ENCODE results near the gene PRDX3.
A peak's percentile ranks its signal among the peaks of the same experiment; 100 is the strongest.

PRDX3 gene

DNA sequence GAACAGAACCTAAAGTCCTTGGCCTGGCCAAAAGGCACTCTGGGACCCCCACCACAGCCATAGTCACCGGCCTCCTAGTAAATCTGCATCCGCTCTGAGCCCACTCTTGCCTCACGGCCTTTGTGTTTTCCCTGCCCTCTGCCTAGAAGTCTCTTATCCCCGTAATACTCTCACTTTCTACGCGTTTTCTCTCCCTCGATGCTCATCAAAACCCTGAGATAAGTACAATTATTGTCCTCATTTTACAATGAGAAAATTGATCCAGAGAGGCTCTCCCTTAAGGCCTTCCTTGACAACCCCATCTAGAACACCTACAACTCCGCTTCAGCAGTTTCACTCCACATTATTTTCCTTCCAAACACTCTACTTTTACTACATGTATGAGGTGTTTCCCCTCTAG, 11.6 kb downstream of the PRDX3 start:
- H2BK15ac ChIP-seq (ENCODE audit: low read depth, poor library complexity, severe bottlenecking): no peak overlapping the region
- WGBS: 86% methylated on average over 8 of the region's 8 CpGs

DNA sequence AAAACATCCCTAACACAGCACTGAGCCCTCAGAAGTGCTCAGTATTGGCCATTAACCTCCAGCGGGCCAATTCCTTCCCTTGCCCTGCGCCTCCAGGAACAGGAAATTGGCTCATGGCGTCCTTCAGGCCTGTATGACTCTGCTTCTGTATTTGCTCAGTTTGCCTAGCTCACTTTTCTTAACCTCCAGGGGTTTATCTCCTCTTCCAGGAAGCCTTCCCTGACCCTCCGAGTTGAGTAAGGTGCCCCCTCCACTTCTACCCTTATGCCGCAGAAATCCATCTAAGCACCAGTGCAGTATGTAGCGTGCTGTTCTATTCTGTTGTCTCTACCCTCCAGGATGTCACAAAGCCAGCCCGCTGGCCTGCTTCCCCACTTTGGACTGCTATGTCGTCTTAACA, 12.0 kb downstream of the PRDX3 start:
- Histone ChIP-seq H3K4me3 (ENCODE audit: insufficient read depth in 1 of 2, low read depth in 1 of 2, low read length in 2 of 2) (no peak overlapping the region), H3K18ac (ENCODE audit: low read depth in 1 of 2, low read length in 2 of 2) (peak overlapping the region in 1 of 2 experiments; percentile 46), H2BK120ac (ENCODE audit: low read depth, low read length) (no peak overlapping the region), H2AK5ac (ENCODE audit: low read length, severe bottlenecking) (no peak overlapping the region), H2BK15ac (ENCODE audit: low read depth, poor library complexity, severe bottlenecking) (no peak overlapping the region), H3K9ac (ENCODE audit: low read length) (no peak overlapping the region), H2AFZ (ENCODE audit: low read depth, low read length) (no peak overlapping the region), H3K4ac (ENCODE audit: low read depth in 1 of 2, low read length in 2 of 2) (peak overlapping the region; percentile 1 to 71), H3K79me1 (replicated peaks; ENCODE audit: low read length, poor library complexity, severe bottlenecking) (peaks cover 11% of the 10 kb centered on the region), H4K91ac (ENCODE audit: low read length) (no peak overlapping the region), H3K23ac (ENCODE audit: low read length in 2 of 2) (no peak overlapping the region), H3K14ac (ENCODE audit: low read length in 2 of 2) (no peak overlapping the region), H3K36me3 (ENCODE audit: control insufficient read depth in 1 of 2, insufficient read depth in 2 of 2, low read depth in 1 of 2, low read length in 2 of 2) (peaks cover 22 to 45% of the 10 kb centered on the region in 2 experiments), H3K9me3 (ENCODE audit: control insufficient read depth, low read length) (no peaks in the 10 kb centered on the region), H3K4me2 (ENCODE audit: low read length, poor library complexity, severe bottlenecking) (no peak overlapping the region), H4K8ac (ENCODE audit: low read length) (peak overlapping the region; percentile 24), H3K27ac (ENCODE audit: low read length, poor library complexity, severe bottlenecking) (no peak overlapping the region), H3K4me1 (ENCODE audit: control insufficient read depth, insufficient read depth, low read depth, low read length) (peaks cover 9% of the 10 kb centered on the region), H3K27me3 (ENCODE audit: control insufficient read depth in 1 of 2, insufficient read depth in 1 of 2, low read length in 2 of 2) (no peaks in the 10 kb centered on the region), H2BK12ac (ENCODE audit: low read length in 2 of 2) (no peak overlapping the region), H2BK5ac (ENCODE audit: low read depth, low read length, poor library complexity, severe bottlenecking) (no peak overlapping the region)
- DNase-seq: no peak
- 63% methylated on average over 8 of the region's 8 CpGs for WGBS

More for the DNA sequence above, 11.6 kb downstream of the PRDX3 start:
- H3K36me3 ChIP-seq (ENCODE audit: control insufficient read depth in 1 of 2, insufficient read depth in 2 of 2, low read depth in 1 of 2, low read length in 2 of 2): peaks cover 26 to 50% of the 10 kb centered on the region in 2 experiments
- H3K4me2 ChIP-seq (ENCODE audit: low read length, poor library complexity, severe bottlenecking): no peak overlapping the region
- no peak for DNase-seq
- peaks cover 9% of the 10 kb centered on the region for H3K4me1 ChIP-seq (ENCODE audit: control insufficient read depth, insufficient read depth, low read depth, low read length)
- no peak overlapping the region for H3K4ac ChIP-seq (ENCODE audit: low read depth in 1 of 2, low read length in 2 of 2)
- H4K8ac ChIP-seq (ENCODE audit: low read length): peak overlapping the region; percentile 24
- no peak overlapping the region for H4K91ac ChIP-seq (ENCODE audit: low read length)
- H3K18ac ChIP-seq (ENCODE audit: low read depth in 1 of 2, low read length in 2 of 2): no peak overlapping the region
- H3K23ac ChIP-seq (ENCODE audit: low read length in 2 of 2): no peak overlapping the region
- H3K79me1 ChIP-seq (replicated peaks; ENCODE audit: low read length, poor library complexity, severe bottlenecking): peaks cover 14% of the 10 kb centered on the region
- no peak overlapping the region for H3K9ac ChIP-seq (ENCODE audit: low read length)
- no peak overlapping the region for H3K14ac ChIP-seq (ENCODE audit: low read length in 2 of 2)
- no peak overlapping the region for H2AK5ac ChIP-seq (ENCODE audit: low read length, severe bottlenecking)
- no peaks in the 10 kb centered on the region for H3K9me3 ChIP-seq (ENCODE audit: control insufficient read depth, low read length)
- H3K27me3 ChIP-seq (ENCODE audit: control insufficient read depth in 1 of 2, insufficient read depth in 1 of 2, low read length in 2 of 2): no peaks in the 10 kb centered on the region
- no peak overlapping the region for H2BK120ac ChIP-seq (ENCODE audit: low read depth, low read length)
- no peak overlapping the region for H2BK5ac ChIP-seq (ENCODE audit: low read depth, low read length, poor library complexity, severe bottlenecking)
- H2BK12ac ChIP-seq (ENCODE audit: low read length in 2 of 2): no peak overlapping the region
- no peak overlapping the region for H2AFZ ChIP-seq (ENCODE audit: low read depth, low read length)
- no peak overlapping the region for H3K27ac ChIP-seq (ENCODE audit: low read length, poor library complexity, severe bottlenecking)
- H3K4me3 ChIP-seq (ENCODE audit: insufficient read depth in 1 of 2, low read depth in 1 of 2, low read length in 2 of 2): no peak overlapping the region

DNA sequence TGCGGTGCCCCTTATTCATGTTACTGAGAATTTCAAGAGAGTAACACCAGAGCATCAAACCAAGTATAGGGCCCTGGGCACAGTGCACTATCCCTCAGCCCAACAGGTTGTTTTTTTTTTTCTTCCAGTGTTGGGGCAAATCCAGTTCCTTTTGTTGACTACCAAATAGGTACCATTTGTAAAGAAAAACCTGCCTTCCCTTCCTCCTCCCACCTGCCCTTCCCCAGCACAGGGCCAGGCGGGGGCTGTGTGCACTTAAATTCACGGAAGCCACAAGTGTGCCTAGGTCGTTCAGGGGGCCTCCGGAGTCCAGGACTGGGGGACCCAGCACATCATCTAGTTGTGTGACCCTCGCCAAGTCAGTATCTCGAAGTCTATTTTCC, 12.5 kb downstream of the PRDX3 start:
- no peak for DNase-seq
- peak overlapping the region; percentile 21 for H2AFZ ChIP-seq (ENCODE audit: low read depth, low read length)
- H3K23ac ChIP-seq (ENCODE audit: low read length in 2 of 2): peak overlapping the region in 1 of 2 experiments; percentile 57
- H2BK12ac ChIP-seq (ENCODE audit: low read length in 2 of 2): peak overlapping the region in 1 of 2 experiments; percentile 51
- WGBS: 77% methylated on average over 7 of the region's 7 CpGs
- peak overlapping the region; percentile 81 to 84 for H3K4me3 ChIP-seq (ENCODE audit: insufficient read depth in 1 of 2, low read depth in 1 of 2, low read length in 2 of 2)
- H2BK120ac ChIP-seq (ENCODE audit: low read depth, low read length): no peak overlapping the region
- no peak overlapping the region for H2BK15ac ChIP-seq (ENCODE audit: low read depth, poor library complexity, severe bottlenecking)
- no peak overlapping the region for H2AK5ac ChIP-seq (ENCODE audit: low read length, severe bottlenecking)
- no peak overlapping the region for H2BK5ac ChIP-seq (ENCODE audit: low read depth, low read length, poor library complexity, severe bottlenecking)
- peak overlapping the region in 1 of 2 experiments; percentile 44 for H3K14ac ChIP-seq (ENCODE audit: low read length in 2 of 2)
- H3K27ac ChIP-seq (ENCODE audit: low read length, poor library complexity, severe bottlenecking): no peak overlapping the region
- peaks cover 8% of the 10 kb centered on the region for H3K79me1 ChIP-seq (replicated peaks; ENCODE audit: low read length, poor library complexity, severe bottlenecking)
- H3K18ac ChIP-seq (ENCODE audit: low read depth in 1 of 2, low read length in 2 of 2): peak overlapping the region; percentile 88 to 92
- peaks cover 9% of the 10 kb centered on the region for H3K4me1 ChIP-seq (ENCODE audit: control insufficient read depth, insufficient read depth, low read depth, low read length)
- no peaks in the 10 kb centered on the region for H3K9me3 ChIP-seq (ENCODE audit: control insufficient read depth, low read length)
- H4K91ac ChIP-seq (ENCODE audit: low read length): peak overlapping the region; percentile 84
- peaks cover 19 to 43% of the 10 kb centered on the region in 2 experiments for H3K36me3 ChIP-seq (ENCODE audit: control insufficient read depth in 1 of 2, insufficient read depth in 2 of 2, low read depth in 1 of 2, low read length in 2 of 2)
- H3K4ac ChIP-seq (ENCODE audit: low read depth in 1 of 2, low read length in 2 of 2): peak overlapping the region; percentile 71
- H3K4me2 ChIP-seq (ENCODE audit: low read length, poor library complexity, severe bottlenecking): peak overlapping the region; percentile 77
- H3K27me3 ChIP-seq (ENCODE audit: control insufficient read depth in 1 of 2, insufficient read depth in 1 of 2, low read length in 2 of 2): no peaks in the 10 kb centered on the region
- peak overlapping the region; percentile 90 for H3K9ac ChIP-seq (ENCODE audit: low read length)
- H4K8ac ChIP-seq (ENCODE audit: low read length): peak overlapping the region; percentile 93

DNA sequence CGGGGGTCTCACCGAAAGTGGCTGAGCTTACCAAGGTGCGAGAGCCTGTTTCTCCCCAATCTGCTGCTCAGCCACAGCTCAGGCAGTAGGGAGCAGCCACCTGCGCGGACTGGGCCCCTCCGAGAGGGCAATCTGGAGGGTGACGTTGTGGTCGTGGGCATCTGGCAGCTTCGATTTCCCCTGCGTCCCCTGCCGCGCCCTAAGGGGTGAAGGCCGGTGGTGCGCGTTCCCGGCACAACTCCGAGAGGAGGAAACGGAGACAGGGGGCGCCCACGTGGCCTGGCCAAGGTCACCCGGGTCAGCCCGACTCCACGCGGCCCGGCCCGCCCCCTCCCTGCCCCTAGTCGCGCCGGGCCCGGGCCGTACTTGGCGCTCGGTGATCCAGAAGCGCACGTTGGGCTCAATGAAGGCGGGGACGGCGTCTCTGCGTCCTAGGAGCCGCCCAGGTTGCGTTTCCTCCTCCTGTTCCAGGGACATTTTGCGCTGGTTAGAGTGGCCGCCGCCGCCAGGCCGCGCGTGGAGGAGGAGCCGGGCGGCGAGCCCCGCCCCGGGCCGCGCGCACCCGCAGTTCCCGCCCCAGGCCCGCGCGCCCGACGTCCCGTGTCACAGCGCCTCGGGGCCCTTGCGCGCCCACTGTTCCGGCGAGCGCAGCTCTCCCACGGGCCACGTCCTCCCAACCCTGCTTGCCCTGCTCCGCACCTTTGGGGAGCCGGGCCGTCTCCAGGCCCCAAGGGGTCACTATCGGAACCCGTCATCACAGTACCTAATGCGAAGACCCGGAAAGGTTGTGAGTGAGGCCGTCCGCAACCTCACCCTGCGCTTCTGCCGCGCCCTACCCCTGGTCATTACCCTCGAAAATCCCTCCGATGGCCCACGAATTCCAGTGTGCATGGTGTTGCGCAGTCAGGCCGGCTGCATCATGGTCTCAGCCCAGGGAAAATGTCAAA, 13.2 kb downstream of the PRDX3 start, which contains the start of gene SFXN4:
Gene SFXN4 (minus strand): TSS at position 544 of the 947 bp plus-strand sequence. CDS start 67 bp downstream, at position 477.
- Histone ChIP-seq H3K4me1 (ENCODE audit: control insufficient read depth, insufficient read depth, low read depth, low read length) (peaks cover 9% of the 10 kb centered on the region), H3K4ac (ENCODE audit: low read depth in 1 of 2, low read length in 2 of 2) (peak within 1 kb of the TSS; percentile 71), H2AK5ac (ENCODE audit: low read length, severe bottlenecking) (no peak within 1 kb of the TSS)

More for the DNA sequence above, 13.2 kb downstream of the PRDX3 start, which contains the start of gene SFXN4:
- peaks cover 14 to 39% of the 10 kb centered on the region in 2 experiments for H3K36me3 ChIP-seq (ENCODE audit: control insufficient read depth in 1 of 2, insufficient read depth in 2 of 2, low read depth in 1 of 2, low read length in 2 of 2)
- peak within 1 kb of the TSS; percentile 90 for H3K9ac ChIP-seq (ENCODE audit: low read length)
- peak within 1 kb of the TSS; percentile 77 for H3K4me2 ChIP-seq (ENCODE audit: low read length, poor library complexity, severe bottlenecking)
- H3K27me3 ChIP-seq (ENCODE audit: control insufficient read depth in 1 of 2, insufficient read depth in 1 of 2, low read length in 2 of 2): no peaks in the 10 kb centered on the region
- H2BK12ac ChIP-seq (ENCODE audit: low read length in 2 of 2): peak within 1 kb of the TSS; percentile 61 to 81
- WGBS: 3% methylated on average over 83 of the region's 90 CpGs
- H4K91ac ChIP-seq (ENCODE audit: low read length): peak within 1 kb of the TSS; percentile 93
- peak within 1 kb of the TSS; percentile 85 for H2BK15ac ChIP-seq (ENCODE audit: low read depth, poor library complexity, severe bottlenecking)
- no peaks in the 10 kb centered on the region for H3K9me3 ChIP-seq (ENCODE audit: control insufficient read depth, low read length)
- DNase-seq: peak; percentile 59
- no peak within 1 kb of the TSS for H2BK5ac ChIP-seq (ENCODE audit: low read depth, low read length, poor library complexity, severe bottlenecking)
- H3K27ac ChIP-seq (ENCODE audit: low read length, poor library complexity, severe bottlenecking): no peak within 1 kb of the TSS
- peak within 1 kb of the TSS; percentile 97 for H4K8ac ChIP-seq (ENCODE audit: low read length)
- H2AFZ ChIP-seq (ENCODE audit: low read depth, low read length): peak within 1 kb of the TSS; percentile 32
- peak within 1 kb of the TSS; percentile 83 for H2BK120ac ChIP-seq (ENCODE audit: low read depth, low read length)
- H3K4me3 ChIP-seq (ENCODE audit: insufficient read depth in 1 of 2, low read depth in 1 of 2, low read length in 2 of 2): peak within 1 kb of the TSS; percentile 81 to 84
- peak within 1 kb of the TSS in 1 of 2 experiments; percentile 57 for H3K23ac ChIP-seq (ENCODE audit: low read length in 2 of 2)
- H3K18ac ChIP-seq (ENCODE audit: low read depth in 1 of 2, low read length in 2 of 2): peak within 1 kb of the TSS; percentile 88 to 92
- peaks cover 8% of the 10 kb centered on the region for H3K79me1 ChIP-seq (replicated peaks; ENCODE audit: low read length, poor library complexity, severe bottlenecking)
- H3K14ac ChIP-seq (ENCODE audit: low read length in 2 of 2): peak within 1 kb of the TSS in 1 of 2 experiments; percentile 85
